Astrocyte (in vitro differentiated cells and primary cell): ENCODE data around the gene ABCB8. TPM values are rescaled to one million over a fixed set of nuclear protein-coding genes. Genes with fewer than 3 reads are reported as not detected.

Experiments used
- DNase-seq: peaks from one replicate; pipeline ENCODE4 v3.0.0-alpha.2; 2010; ENCODE audit warnings: low read depth
- FAIRE-seq: peaks from 2 replicates; lab custom pipeline; 2011; peaks lifted over from hg19 to GRCh38; lab: Jason Lieb, UNC
- H2AFZ ChIP-seq: 2 replicates; pipeline ENCODE4 v1.6.0; 2012; ENCODE audit warnings: low read depth, low read length, inconsistent platforms
- H3K27ac ChIP-seq: 2 replicates; pipeline ENCODE4 v1.5.1; 2011; ENCODE audit warnings: low read depth, low read length, inconsistent platforms
- H3K27me3 ChIP-seq: 2 replicates; pipeline ENCODE4 v1.6.0; 2011; ENCODE audit warnings: low read length, inconsistent platforms; ENCODE audit not compliant: insufficient read depth
- H3K36me3 ChIP-seq: 2 replicates; pipeline ENCODE4 v1.5.1; 2011; ENCODE audit warnings: low read length, inconsistent platforms; ENCODE audit not compliant: insufficient read depth
- H3K4me1 ChIP-seq: 2 replicates; pipeline ENCODE4 v1.5.1; 2011; ENCODE audit warnings: low read length, inconsistent platforms; ENCODE audit not compliant: insufficient read depth
- H3K4me2 ChIP-seq: 2 replicates; pipeline ENCODE4 v1.6.0; 2012; ENCODE audit warnings: low read length, inconsistent platforms
- H3K4me3 ChIP-seq: 2 replicates; pipeline ENCODE4 v1.5.1; 2011; ENCODE audit warnings: low read depth, mild to moderate bottlenecking, low read length, inconsistent platforms; ENCODE audit not compliant: insufficient read depth
- H3K79me2 ChIP-seq: 2 replicates; pipeline ENCODE4 v1.6.0; 2012; ENCODE audit warnings: mild to moderate bottlenecking, low read length, inconsistent platforms; ENCODE audit not compliant: insufficient read depth
- H3K9ac ChIP-seq: 2 replicates; pipeline ENCODE4 v1.6.0; 2012; ENCODE audit warnings: mild to moderate bottlenecking, low read length, inconsistent platforms
- H3K9me3 ChIP-seq: 2 replicates; pipeline ENCODE4 v1.5.1; 2012; ENCODE audit warnings: low read depth, mild to moderate bottlenecking, low read length, inconsistent platforms; ENCODE audit not compliant: insufficient read depth
- H4K20me1 ChIP-seq: 2 replicates; pipeline ENCODE4 v1.6.0; 2012; ENCODE audit warnings: low read length, inconsistent platforms; ENCODE audit not compliant: insufficient read depth
- H3K27ac Mint-ChIP-seq: one replicate; pipeline ENCODE4 v1.8.0; 2021; ENCODE audit warnings: mild to moderate bottlenecking, mixed read lengths; ENCODE audit not compliant: unreplicated experiment
- H3K27me3 Mint-ChIP-seq: one replicate; pipeline ENCODE4 v1.8.0; 2021; ENCODE audit warnings: low read depth, mixed read lengths; ENCODE audit not compliant: unreplicated experiment
- H3K36me3 Mint-ChIP-seq: one replicate; pipeline ENCODE4 v1.8.0; 2021; ENCODE audit warnings: low read depth, mixed read lengths; ENCODE audit not compliant: unreplicated experiment
- H3K4me1 Mint-ChIP-seq: one replicate; pipeline ENCODE4 v1.8.0; 2021; ENCODE audit warnings: low read depth, mixed read lengths; ENCODE audit not compliant: unreplicated experiment
- H3K4me3 Mint-ChIP-seq: one replicate; pipeline ENCODE4 v1.8.0; 2021; ENCODE audit warnings: mild to moderate bottlenecking, moderate library complexity, mixed read lengths; ENCODE audit not compliant: unreplicated experiment
- H3K9me3 Mint-ChIP-seq: one replicate; pipeline ENCODE4 v1.8.0; 2021; ENCODE audit warnings: mild to moderate bottlenecking, mixed read lengths; ENCODE audit not compliant: unreplicated experiment
- CTCF ChIP-seq: IDR thresholded peaks from 2 replicates; pipeline ENCODE4 v1.5.1; 2011; ENCODE audit warnings: low read depth, mild to moderate bottlenecking, inconsistent platforms, low read length, moderate library complexity; ENCODE audit not compliant: insufficient read depth
- EZH2 ChIP-seq: IDR thresholded peaks from 2 replicates; pipeline ENCODE4 v1.6.1; 2012; ENCODE audit warnings: mild to moderate bottlenecking, low read length, inconsistent platforms; ENCODE audit not compliant: insufficient read depth
- total RNA-seq: library from RNA; stranded (reverse); gene quantifications from 2 replicates; pipeline ENCODE4 v1.2.1, GENCODE V29; 2021

The ABCB8 gene
- total RNA-seq, 1 donor from 2014 or later, result 53.3 TPM

- H3K27me3 ChIP-seq, result no peaks in the 10 kb centered on the region
- H3K4me2 ChIP-seq, result no peak overlapping the region
- no peak overlapping the region for H3K27ac Mint-ChIP-seq
- TF ChIP-seq CTCF, result no peak
- no peak for TF ChIP-seq EZH2
- H3K9ac ChIP-seq, result no peak overlapping the region
- H3K79me2 ChIP-seq, result peaks cover 4% of the 10 kb centered on the region
- no peak overlapping the region for H3K27ac ChIP-seq
- H4K20me1 ChIP-seq, result peaks cover 45% of the 10 kb centered on the region
- no peak overlapping the region for H3K4me3 ChIP-seq
- H3K36me3 ChIP-seq, result peaks cover 36% of the 10 kb centered on the region
- no peaks in the 10 kb centered on the region for H3K9me3 ChIP-seq
- no peaks in the 10 kb centered on the region for H3K9me3 Mint-ChIP-seq
- no peaks in the 10 kb centered on the region for H3K27me3 Mint-ChIP-seq
- no peak overlapping the region for H2AFZ ChIP-seq
- peaks cover 7% of the 10 kb centered on the region for H3K4me1 Mint-ChIP-seq
- no peaks in the 10 kb centered on the region for H3K4me1 ChIP-seq
- H3K4me3 Mint-ChIP-seq, result no peak overlapping the region
- FAIRE-seq (no peak), DNase-seq (no peak)
- peaks cover 17% of the 10 kb centered on the region for H3K36me3 Mint-ChIP-seq
These were observed 43.0 kb downstream of the ABCB8 start for GRCh38 chr7:151071032-151071866.

GRCh38 chr7:151073990-151074389 lies 45.7 kb downstream of the ABCB8 start:
- no peak overlapping the region for H3K4me3 Mint-ChIP-seq
- Histone ChIP-seq H3K27ac (no peak overlapping the region), H3K4me1 (peaks cover 5% of the 10 kb centered on the region), H3K9me3 (no peaks in the 10 kb centered on the region), H2AFZ (no peak overlapping the region), H3K4me3 (no peak overlapping the region), H3K27me3 (no peaks in the 10 kb centered on the region), H3K9ac (no peak overlapping the region), H3K36me3 (peaks cover 26% of the 10 kb centered on the region), H3K4me2 (no peak overlapping the region), H3K79me2 (peaks cover 19% of the 10 kb centered on the region), H4K20me1 (peaks cover 59% of the 10 kb centered on the region)
- H3K36me3 Mint-ChIP-seq, result peaks cover 14% of the 10 kb centered on the region
- H3K27me3 Mint-ChIP-seq, result no peaks in the 10 kb centered on the region
- peaks cover 7% of the 10 kb centered on the region for H3K4me1 Mint-ChIP-seq
- H3K27ac Mint-ChIP-seq, result no peak overlapping the region
- TF ChIP-seq EZH2 (no peak), CTCF (no peak)
- DNase-seq, result no peak
- H3K9me3 Mint-ChIP-seq, result no peaks in the 10 kb centered on the region
- no peak for FAIRE-seq
